Erythroblast (primary cell): ENCODE data around the gene PCBP2.

Experiments
- GATA1 ChIP-seq: IDR thresholded peaks from 2 replicates; pipeline ENCODE4 v1.6.1; 2011; ENCODE audit warnings: low read depth, mild to moderate bottlenecking, control low read depth, low read length, moderate library complexity
- POLR2A ChIP-seq: IDR thresholded peaks from 2 replicates; pipeline ENCODE4 v1.6.1; 2011; ENCODE audit warnings: mild to moderate bottlenecking, low read length

DNA sequence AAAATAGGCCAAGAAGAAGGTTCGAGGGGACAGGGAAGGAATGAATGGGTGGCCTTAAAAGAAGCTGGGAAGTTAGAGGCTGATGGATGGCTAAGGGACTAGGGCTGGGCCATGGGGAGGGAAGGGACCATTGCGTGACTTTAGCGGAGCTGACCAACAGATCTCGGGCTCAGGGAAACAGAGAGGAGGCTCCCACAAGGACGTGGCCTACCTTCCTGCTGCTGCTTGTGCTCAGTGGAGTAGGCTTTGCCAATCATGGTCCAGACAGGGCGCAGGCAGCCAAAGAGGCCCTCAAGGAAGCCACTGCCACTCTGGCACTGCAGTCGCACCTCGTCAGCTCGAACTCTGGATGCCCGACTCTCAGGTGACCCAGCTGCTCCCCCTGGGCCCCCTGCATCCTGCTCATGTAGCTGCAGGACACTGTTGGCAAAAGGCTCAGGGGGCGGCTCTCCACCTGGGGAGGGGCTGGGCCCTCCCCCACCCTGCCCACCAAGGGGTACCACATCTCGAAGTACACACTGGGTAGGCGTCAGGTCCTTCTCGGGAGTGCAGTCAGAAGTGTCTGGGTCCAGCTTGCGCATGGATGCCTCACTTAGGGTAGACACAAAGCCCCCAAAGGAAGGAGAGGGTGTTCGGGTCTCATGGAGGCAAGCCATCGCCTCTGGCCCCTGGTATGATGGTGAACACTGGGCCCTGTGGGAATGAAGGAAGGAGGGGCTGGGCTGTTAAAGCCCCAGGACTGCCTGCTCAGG, 35.0 kb downstream of the PCBP2 start:
- TF ChIP-seq POLR2A (no peak), GATA1 (no peak)
